ENCODE results near the gene ENO2.
A peak's percentile ranks its signal among the peaks of the same experiment; 100 is the strongest.

The ENO2 gene

DNA sequence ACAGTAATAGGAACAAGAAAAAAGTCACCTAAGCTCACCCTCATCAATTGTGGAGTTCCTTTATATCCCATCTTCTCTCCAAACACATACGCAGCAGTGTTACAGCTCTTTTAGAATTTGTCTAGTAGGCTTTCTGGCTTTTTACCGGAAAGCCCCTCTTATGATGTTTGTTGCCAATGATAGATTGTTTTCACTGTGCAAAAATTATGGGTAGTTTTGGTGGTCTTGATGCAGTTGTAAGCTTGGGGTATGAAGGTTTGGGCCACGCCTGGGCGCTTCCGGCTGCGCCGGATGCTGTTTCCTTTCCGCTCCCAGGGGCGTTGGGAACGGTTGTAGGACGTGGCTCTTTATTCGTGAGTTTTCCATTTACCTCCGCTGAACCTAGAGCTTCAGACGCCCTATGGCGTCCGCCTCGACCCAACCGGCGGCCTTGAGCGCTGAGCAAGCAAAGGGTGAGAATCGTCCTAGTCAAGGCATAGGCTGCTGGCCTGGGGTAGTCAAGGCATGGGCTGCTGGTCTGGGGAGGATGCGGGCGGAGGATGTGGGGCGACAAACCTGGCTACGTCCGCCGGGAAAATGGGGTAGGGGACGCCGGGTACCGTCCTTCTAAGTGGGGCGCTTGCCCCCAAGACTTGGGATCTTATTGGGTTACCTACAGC, 29.5 kb downstream of the ENO2 start, which contains the start of the genes C12orf57 and RNU7-1:
TSS of gene C12orf57 (plus strand) at position 301 of the 659 bp plus-strand sequence. CDS start at position 401, 100 bp downstream.
TSS of gene RNU7-1 (plus strand) at position 95 of the 659 bp plus-strand sequence.
- in situ Hi-C loops (cut with HindIII; ENCODE audit: low sequenced_read_pairs): no loop called here
- peak; percentile 76 for DNase-seq (ENCODE audit: low read depth)
- H3K4me3 ChIP-seq (ENCODE audit: low read depth, low read length): peak within 1 kb of the TSS; percentile 69
- TF ChIP-seq, protein P1, sequence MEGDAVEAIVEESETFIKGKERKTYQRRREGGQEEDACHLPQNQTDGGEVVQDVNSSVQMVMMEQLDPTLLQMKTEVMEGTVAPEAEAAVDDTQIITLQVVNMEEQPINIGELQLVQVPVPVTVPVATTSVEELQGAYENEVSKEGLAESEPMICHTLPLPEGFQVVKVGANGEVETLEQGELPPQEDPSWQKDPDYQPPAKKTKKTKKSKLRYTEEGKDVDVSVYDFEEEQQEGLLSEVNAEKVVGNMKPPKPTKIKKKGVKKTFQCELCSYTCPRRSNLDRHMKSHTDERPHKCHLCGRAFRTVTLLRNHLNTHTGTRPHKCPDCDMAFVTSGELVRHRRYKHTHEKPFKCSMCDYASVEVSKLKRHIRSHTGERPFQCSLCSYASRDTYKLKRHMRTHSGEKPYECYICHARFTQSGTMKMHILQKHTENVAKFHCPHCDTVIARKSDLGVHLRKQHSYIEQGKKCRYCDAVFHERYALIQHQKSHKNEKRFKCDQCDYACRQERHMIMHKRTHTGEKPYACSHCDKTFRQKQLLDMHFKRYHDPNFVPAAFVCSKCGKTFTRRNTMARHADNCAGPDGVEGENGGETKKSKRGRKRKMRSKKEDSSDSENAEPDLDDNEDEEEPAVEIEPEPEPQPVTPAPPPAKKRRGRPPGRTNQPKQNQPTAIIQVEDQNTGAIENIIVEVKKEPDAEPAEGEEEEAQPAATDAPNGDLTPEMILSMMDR (IDR thresholded peaks at IDR 0.05; ENCODE audit: low read depth, low read length, missing control alignments): no peak

DNA sequence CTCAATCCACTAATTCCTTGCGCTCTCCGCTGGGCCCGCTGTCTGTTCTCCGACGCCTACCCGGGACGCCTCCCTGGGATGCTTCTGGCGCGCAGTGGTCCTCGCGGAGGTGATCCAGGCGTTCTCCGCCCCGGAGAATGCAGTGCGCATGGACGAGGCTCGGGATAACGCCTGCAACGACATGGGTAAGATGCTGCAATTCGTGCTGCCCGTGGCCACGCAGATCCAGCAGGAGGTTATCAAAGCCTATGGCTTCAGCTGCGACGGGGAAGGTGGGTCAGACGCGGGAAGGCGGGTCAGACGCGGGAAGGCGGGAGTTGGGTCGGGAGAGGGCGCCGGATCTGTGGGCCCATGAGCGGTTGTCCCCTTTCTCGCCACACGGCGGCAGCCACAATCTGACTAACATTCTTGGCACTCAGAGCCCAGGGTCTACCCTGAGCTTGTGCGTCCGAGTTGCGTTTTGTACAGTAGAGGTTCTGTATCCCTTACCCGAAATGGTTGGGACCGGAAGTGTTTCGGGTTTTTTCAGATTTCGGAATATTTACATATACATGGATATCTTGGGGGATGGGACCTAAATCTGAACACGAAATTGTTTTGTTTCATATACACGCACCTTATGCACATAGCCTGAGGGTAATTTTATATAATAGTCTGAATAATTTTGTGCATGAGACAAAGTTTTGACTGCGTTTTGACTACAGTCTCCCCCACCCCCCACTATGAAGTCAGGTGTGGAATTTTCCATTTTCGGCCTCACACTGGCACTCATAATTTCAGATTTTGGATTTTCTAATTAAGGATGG, 30.2 kb downstream of the ENO2 start:
- peak; percentile 85 for DNase-seq (ENCODE audit: low read depth)
- in situ Hi-C loops (cut with HindIII; ENCODE audit: low sequenced_read_pairs): no loop called here
- peak overlapping the region; percentile 69 for H3K4me3 ChIP-seq (ENCODE audit: low read depth, low read length)
- TF ChIP-seq, protein P1 (IDR thresholded peaks at IDR 0.05; ENCODE audit: low read depth, low read length, missing control alignments): peak; percentile 77

DNA sequence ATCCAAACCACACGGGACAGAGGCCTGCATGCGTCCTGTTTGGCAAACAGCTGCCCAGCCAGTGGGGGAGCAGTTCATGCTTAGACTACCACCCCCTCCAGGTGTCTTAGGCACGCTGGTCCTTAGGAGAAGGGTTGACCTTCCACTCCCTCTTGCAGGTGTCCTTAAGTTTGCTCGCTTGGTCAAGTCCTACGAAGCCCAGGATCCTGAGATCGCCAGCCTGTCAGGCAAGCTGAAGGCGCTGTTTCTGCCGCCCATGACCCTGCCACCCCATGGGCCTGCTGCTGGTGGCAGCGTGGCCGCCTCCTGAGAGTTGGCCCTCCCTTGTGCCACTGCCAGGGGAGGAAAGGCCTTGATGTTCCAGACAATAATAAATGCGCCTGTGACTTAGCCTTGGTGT, 31.2 kb downstream of the ENO2 start:
- in situ Hi-C loops (cut with HindIII; ENCODE audit: low sequenced_read_pairs): no loop called here
- DNase-seq (ENCODE audit: low read depth): no peak
- TF ChIP-seq, protein P1 (IDR thresholded peaks at IDR 0.05; ENCODE audit: low read depth, low read length, missing control alignments): no peak
- no peak overlapping the region for H3K4me3 ChIP-seq (ENCODE audit: low read depth, low read length)

DNA sequence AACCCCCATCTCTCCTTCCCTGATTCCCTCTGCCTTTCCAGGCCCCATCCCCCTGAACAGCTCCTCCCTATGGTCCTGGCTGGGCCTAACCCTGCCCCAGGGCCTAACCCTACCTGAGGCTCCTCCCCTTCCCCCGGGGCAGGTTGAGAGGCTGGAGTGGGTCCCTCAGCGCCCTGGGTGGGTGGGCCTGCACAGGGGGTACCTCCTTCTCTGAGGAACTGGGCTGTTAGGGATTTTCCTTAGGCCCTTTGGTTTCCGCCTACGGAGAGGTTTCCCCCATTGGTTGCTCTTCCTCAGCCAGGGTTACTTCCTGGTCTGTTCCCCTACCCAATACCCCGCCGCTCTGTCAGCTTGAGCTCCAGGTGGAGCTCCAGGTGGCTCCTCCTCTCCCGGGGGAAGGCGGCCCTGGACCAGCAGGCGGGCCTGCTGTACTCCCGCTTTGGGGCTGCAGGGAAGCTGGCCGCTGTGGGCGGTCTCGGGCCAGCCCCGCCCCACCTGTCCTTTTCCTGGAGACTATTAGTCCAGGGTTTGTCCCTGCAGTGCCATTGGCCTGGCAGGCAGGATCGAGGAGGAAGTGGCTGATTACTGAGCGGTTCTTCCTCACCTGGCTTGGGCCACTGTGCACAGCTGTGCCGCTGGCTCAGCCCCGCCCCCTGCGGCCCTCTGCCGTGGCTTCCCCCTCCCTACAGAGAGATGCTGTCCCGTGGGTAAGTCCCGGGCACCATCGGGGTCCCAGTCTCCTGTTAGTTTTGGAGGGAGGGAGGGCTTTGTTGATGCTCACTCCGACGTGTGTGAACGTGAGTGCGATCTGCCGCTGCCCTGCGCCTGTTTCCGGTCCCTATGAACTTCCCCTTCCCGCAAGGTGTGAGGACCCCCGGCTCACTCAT, 31.9 kb downstream of the ENO2 start:
- TF ChIP-seq, protein P1 (IDR thresholded peaks at IDR 0.05; ENCODE audit: low read depth, low read length, missing control alignments): no peak
- in situ Hi-C loops (cut with HindIII; ENCODE audit: low sequenced_read_pairs): no loop called here
- no peak for DNase-seq (ENCODE audit: low read depth)
- no peak overlapping the region for H3K4me3 ChIP-seq (ENCODE audit: low read depth, low read length)

DNA sequence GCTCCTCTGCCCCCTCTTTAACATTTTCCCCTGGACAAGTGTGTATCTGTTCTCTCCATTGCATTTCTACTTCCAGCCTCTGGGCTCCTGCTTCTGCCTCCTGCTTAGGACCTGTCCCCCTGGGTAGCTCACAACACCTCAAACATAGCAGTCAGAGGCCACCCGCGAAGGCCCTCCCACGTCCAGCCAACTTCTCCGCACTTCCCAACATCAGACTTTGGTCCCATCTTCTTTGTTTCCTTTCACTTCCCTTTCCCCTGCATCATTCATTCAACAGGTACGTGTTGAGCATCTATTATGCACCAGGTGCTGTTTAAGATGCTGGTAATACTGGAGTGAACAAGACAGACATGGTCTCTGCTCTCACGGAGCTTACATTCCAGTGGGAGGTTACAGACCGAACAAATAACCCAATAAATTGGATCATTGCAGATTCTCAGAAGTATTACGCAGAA, 32.6 kb downstream of the ENO2 start:
- no peak overlapping the region for H3K4me3 ChIP-seq (ENCODE audit: low read depth, low read length)
- DNase-seq (ENCODE audit: low read depth): no peak
- in situ Hi-C loops (cut with HindIII; ENCODE audit: low sequenced_read_pairs): no loop called here
- TF ChIP-seq, protein P1 (IDR thresholded peaks at IDR 0.05; ENCODE audit: low read depth, low read length, missing control alignments): no peak

DNA sequence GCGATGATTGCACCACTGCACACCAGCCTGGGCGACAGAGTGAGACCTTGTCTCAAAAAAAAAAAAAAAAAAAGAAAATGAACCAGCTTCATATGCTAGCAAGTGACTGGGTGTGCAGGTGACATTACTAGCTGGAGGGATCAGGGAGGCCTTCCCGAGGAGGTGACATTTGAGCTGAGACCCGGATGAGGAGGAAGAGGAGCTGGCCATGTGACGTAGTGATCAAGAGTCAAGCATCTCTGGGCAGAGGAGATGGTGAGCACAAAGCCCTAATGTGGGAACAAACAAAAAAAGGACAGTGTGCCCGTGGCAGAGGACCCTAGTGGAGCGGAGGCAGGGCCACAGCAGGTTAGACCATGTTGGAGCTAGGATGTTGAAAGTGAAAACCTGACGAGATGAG, 33.2 kb downstream of the ENO2 start:
- H3K4me3 ChIP-seq (ENCODE audit: low read depth, low read length): no peak overlapping the region
- TF ChIP-seq, protein P1 (IDR thresholded peaks at IDR 0.05; ENCODE audit: low read depth, low read length, missing control alignments): no peak
- DNase-seq (ENCODE audit: low read depth): no peak
- in situ Hi-C loops (cut with HindIII; ENCODE audit: low sequenced_read_pairs): no loop called here

All from astrocyte of the cerebellum (primary cell).